Measurements from ENCODE around the gene PLXNA2.

Gene PLXNA2

DNA sequence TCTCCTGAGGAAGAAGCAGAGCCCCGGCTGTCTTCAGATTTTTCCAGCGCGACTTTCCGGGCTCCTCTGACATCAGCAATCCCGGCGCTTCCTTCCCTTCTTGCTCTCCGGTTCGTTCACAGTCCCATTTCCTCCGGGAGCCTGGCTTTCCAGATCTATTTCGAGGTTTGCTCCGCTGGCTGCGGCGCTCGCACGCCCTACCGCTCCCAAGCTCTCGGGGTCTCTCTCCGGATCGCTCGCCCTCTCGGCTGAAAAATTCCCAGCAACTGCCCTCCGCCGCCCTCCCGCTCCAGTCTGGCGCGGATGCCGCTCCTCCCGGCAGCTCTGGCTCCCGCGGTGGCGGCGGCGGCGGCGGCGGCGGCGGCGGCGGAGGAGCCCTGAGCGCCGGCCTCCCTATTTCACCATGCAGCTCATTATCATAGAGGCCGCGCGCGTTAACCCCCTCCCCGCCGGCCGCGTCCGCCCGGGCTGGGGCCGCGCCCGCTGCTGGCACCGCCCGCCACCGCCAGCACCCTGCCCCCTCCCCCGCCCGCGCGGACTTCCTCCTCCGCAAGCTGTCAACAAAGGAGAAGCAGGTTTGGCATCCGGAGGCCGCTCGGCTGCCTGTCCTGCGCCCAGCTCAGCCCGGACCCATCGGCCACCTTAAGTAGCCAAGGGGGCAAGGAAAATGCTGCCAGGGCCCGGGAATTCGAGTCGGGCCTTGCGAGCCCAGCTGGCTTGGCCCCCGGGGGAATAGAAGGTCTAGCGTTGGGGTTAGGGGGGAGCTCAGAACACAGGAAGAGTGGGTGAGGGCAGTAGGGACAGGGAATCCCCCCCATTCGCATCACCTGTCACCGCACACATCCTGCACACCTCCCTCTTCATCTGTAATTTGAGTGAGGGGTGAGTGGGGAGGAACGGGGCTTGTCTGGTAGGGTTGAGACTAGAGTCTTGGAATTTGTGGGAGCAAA lies at the start of gene PLXNA2:
PLXNA2 (minus strand) TSS at position 418 of the 950 bp plus-strand sequence. CDS start 26,462 bp downstream, outside the sequence.
- no peak for DNase-seq

DNA sequence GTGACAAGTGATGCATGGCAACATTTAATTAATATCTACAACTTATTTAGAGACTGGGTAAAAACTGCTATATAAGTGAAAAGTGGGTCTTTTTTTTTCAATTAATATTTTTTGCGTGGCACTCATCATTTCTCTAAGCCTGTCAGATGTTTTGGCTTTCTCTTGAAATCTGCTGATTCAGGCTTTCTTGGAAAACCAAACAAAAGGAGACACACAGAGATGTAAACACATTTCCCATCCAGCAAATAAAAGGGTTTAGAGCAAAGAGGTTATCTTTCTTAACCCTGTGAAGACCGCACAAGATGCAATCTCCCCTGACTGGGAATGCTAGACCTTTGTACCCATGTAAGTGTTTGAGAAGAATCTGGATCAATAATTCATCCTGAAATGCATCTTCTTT lies 48.7 kb upstream of the PLXNA2 start:
- no peak for DNase-seq

GRCh38 chr1:208291923-208292711 lies 47.9 kb upstream of the PLXNA2 start:
- DNase-seq = no peak

GRCh38 chr1:208291129-208291528 lies 46.9 kb upstream of the PLXNA2 start:
- DNase-seq = no peak

GRCh38 chr1:208289716-208290115 lies 45.5 kb upstream of the PLXNA2 start:
- no peak for DNase-seq

DNA sequence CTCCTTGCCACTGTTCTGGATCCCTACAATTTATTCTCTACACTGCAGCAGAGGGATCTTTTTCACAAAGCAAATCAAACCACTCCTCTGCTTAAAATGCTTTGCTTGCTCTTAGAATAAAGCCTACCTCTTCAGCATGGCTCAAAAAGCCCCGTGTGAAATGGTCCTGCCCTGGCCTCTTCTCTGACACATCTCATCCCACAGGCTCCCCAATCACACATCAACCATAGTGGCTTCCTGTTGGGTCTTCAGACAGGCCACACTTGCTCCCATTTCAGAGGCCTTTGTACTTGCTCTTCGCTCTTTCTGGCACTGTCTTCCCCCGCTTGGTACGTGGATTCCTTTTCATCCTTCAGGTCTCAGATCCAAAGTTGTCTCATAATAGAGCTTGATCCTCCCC lies 44.3 kb upstream of the PLXNA2 start:
- DNase-seq = no peak

DNA sequence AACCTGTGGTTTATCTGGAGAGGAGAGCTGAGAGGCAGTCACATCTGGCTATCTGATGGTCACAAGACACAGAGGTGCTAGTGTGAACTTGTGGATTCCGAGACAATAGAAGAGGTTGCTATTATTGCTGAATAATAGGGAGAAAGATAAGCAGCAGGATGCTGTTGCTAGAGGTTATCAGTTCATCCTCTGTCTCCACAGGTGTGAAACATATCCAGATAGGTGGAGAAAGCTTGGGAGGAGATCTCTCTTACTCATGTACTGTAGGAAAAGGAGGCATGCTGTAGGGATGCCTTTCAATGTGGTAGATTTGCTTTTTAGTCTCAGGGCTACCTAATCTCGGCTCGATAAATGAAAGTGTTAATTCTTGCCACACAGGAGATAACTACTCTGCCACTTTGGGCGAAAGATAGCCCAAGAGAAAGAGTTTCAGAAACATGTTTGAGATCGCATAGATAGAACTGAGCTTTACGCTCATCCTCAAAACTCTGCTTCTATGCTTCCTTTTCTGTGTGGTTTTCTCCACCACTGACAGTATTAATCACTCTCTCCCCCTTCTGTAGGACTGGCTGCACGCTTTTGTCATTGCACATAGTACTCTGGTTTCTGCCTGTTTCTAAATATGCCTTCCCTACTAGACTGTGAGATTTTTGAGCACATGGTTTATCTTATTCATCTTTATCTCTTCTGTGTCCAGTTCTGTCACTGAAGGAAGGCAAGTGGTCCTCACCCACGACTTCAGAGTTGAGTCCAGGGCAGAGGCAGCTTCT lies 36.7 kb upstream of the PLXNA2 start:
- no peak for DNase-seq

DNA sequence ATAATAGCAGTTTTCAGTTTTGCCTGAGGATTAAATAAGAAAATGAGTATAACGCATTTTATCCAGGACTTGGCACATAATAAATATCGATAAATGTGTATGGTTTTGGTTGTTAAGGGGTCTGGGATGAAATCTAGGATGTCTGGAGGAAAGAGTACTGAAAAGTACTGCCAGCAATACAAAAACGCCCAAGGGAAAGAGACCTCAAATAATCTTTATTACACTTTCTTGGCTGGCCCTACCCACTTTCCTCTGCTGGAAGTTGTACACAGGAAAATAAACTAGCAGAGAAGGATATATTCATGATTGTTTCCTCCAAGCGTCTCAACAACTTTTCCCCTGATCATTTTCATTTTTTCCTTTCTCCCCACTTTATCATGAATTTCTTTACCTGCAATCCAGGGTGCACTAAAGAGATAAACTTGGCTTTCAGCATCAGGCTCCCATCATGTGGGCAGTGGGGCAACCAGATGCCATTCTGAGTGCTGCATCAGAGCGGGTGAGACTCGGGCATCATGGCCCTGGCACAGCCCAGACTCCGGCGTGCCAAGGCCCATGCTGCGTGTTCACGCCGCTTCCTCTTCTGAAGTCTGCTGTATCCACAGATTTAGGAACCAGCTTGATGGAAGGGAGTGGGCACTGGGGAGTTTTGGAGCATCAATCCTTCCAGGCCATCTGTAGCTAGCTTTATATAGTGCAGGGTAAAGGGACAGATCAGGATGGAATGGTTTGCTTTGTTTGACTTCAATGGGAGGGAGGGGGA lies 35.8 kb upstream of the PLXNA2 start:
- DNase-seq = no peak

- DNase-seq = no peak
Observed at GRCh38 chr1:208278638-208279037, 34.5 kb upstream of the PLXNA2 start.

DNA sequence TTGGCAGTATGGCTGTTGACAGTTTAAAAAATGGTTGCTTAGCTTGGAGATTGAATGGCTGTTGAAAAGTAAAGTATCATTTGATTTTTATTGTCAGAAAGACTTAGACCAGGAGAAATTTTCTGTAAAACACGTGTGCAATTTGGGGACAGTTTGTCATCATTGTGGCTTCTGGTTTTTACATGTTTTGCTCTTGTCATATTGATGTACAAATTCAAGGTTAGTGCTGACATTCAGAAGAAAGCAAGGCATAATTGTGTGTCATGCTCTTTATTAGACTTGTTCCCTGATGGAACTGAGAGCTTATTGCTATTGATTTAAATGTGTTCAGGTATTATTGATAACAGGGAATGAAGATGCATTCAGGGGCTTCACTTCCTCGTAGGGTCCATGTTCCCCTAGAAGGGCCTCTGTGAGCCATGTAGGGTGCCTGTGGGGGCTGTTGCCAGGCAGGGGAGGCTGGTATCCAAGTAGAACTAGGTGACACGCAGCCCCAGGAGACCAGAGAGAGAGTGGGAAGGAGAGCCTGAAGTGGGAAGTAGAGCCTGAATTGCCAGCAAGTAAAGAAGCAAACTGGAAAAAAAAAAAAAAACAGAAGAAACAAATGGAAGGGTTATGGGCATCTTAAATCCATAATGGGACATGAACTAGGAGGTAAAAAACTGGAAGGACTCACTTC lies 32.7 kb upstream of the PLXNA2 start:
- no peak for DNase-seq

DNA sequence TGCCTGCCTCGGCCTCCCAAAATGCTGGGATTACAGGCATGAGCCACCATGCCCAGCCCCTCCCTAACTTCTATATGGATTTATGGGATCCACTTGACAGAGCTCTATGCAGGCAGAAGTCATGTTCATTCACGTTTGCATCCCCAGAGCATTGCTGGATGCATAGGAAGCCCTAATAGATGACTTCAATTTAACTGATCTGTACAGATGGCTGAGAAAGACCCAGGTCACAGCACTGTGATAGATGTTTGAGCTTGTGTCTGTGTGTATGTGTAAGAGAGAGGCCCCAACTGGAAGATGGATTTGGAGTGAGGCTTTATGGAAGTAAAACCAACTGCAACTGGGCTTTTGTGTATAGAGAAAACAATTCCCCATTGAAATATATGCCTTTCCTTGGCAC lies 30.9 kb upstream of the PLXNA2 start:
- DNase-seq = no peak

- DNase-seq = no peak
Observed at GRCh38 chr1:208273386-208274017, 29.3 kb upstream of the PLXNA2 start.

- no peak for DNase-seq
Observed at GRCh38 chr1:208272713-208273112, 28.5 kb upstream of the PLXNA2 start.

DNA sequence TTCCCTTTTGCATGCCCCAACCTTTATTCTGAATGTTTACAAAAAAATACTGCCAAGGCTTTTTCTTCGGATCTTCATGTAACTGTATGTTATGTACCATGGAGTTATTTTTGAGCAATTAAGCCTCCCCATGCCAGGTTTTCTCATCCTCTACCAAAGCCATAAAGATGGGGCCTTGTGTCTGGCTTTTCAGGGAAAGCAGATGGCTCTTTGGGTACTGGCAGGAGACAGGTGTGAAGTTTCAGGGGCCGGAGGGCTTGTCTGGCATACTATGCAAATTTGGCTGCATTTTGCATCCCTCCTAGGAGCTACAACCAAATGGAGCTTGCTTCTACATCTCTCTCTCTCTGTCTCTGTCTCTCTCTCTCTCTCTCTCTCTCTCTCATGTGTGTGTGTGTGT lies 28.1 kb upstream of the PLXNA2 start:
- DNase-seq = no peak

DNA sequence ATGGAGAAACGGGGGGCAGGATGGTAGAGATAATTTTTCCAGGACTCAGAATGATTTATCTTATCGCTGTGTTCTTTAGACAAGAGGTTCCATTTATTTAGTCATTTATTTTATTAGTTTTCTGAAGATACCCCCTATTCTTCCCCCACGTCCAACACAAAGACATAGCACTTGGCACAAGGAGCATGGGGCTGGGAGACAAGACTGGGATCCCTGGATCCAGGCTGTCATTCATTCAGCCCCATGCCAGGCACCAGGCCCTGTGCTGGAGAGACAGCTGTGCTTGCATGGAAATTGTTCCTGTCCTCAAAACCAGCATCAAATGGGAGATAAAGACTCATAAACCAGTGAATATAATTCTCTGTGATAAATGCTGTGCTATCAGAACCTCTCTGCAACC lies 27.1 kb upstream of the PLXNA2 start:
- DNase-seq = no peak

GRCh38 chr1:208270651-208271141 lies 26.5 kb upstream of the PLXNA2 start:
- no peak for DNase-seq

DNA sequence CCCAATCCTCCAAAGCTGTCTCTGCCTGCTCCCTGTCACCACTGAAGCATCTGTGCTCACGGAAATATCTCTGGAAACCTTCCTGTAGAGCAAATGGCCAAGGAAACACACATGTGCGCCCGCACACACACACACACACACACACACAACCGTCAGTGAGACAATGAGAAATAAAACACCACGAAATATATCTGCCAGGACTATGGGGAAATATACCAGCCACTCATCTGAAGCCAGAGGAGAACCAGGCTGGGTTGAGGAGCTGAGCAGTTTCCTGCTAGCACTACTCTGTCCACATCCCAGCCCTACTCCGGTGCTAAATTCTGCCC lies 25.1 kb upstream of the PLXNA2 start:
- no peak for DNase-seq

DNA sequence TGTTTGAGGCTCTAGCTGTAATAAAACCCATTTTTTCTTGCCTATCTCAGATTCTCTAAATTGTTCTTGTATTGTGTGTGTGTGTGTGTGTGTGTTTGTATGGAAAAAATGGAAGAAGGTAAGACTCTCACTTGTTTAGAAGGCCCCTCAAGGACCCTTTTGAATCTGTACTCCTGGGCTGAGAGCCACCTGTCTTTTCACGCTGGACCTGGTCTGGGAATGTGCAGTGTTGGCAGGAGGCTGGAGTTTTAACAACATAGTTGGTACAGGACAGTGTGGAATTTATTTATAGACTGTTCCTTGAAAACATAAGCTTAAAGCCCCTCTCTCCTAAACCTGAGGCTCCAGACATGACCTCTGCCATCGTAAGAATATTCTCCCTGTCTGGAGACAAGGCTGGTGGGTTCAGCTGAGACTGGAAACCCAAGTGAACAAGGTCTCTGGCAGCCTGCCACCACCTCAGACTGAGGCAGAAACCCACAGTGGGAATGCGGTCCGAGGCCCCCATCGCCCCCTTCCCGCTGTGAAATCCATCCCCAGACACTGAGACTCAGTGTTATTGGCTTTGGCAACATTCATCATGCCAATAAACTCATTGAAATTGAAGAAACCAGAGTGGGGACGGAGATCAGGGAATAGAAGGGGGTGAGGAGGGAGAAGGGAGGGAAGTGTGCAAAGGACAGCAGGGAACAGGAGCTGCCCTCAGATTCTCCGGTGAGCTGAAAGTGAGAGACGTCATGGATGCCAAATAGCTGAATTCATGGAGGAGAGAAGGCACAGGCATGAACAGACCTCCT lies 24.6 kb upstream of the PLXNA2 start:
- no peak for DNase-seq

DNA sequence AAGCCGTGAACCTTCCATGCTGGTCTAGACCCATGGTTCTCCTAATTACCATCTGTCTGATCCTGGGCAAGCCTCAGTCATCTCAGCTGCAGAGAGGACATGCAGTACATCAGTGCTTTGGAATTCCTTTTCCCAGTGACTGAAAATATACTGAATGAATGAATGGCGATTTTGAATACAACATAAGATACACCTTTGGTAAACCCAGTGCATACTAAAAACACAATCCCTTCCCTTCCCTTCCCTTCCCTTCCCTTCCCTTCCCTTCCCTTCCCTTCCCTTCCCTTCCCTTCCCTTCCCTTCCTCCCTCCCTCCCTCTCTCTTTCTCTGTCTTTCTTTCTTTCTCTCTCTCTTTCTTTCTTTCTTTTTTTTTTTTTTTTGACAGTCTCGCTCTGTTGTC lies 21.3 kb upstream of the PLXNA2 start:
- DNase-seq = no peak

GRCh38 chr1:208265122-208265469 lies 20.9 kb upstream of the PLXNA2 start:
- no peak for DNase-seq

Measured in GF-D8 (cell line).